ENCODE results near the gene KLK3.

Gene KLK3

GRCh38 chr19:50814883-50815282 lies 39.8 kb upstream of the KLK3 start:
- no peaks in the 10 kb centered on the region for H3K27me3 ChIP-seq (ENCODE audit: low read length)
- no peak overlapping the region for H3K9ac ChIP-seq (ENCODE audit: low read length)
- H3K9me3 ChIP-seq (ENCODE audit: insufficient read depth, low read length), result no peaks in the 10 kb centered on the region
- H2AFZ ChIP-seq (ENCODE audit: low read depth, low read length, severe bottlenecking), result no peak overlapping the region
- no peaks in the 10 kb centered on the region for H4K20me1 ChIP-seq (ENCODE audit: low read depth, low read length)
- no peak overlapping the region for H3K4me2 ChIP-seq (ENCODE audit: low read depth, low read length, poor library complexity, severe bottlenecking)
- no peaks in the 10 kb centered on the region for H3K36me3 ChIP-seq (ENCODE audit: low read length)
- no peaks in the 10 kb centered on the region for H3K9me2 ChIP-seq (replicated peaks; ENCODE audit: insufficient read depth, low read length)
- no peak overlapping the region for H3K4me3 ChIP-seq (ENCODE audit: insufficient read depth, low read length, poor library complexity, severe bottlenecking)
- no peak overlapping the region for H3K27ac ChIP-seq (ENCODE audit: low read depth, low read length)
- no peaks in the 10 kb centered on the region for H3F3A ChIP-seq (ENCODE audit: insufficient read depth)
- H3K79me2 ChIP-seq (ENCODE audit: insufficient read depth, low read length), result no peaks in the 10 kb centered on the region
- TF ChIP-seq EZH2phosphoT487 (conservative IDR thresholded peaks at IDR 0.05; ENCODE audit: low read length), result no peak
- no peak for TF ChIP-seq CTCF (IDR thresholded peaks at IDR 0.05; ENCODE audit: insufficient read depth, low read length, poor library complexity, severe bottlenecking)

- H4K20me1 ChIP-seq (ENCODE audit: low read depth, low read length), result no peaks in the 10 kb centered on the region
- no peak overlapping the region for H3K4me2 ChIP-seq (ENCODE audit: low read depth, low read length, poor library complexity, severe bottlenecking)
- H3K36me3 ChIP-seq (ENCODE audit: low read length), result no peaks in the 10 kb centered on the region
- no peak overlapping the region for H3K9ac ChIP-seq (ENCODE audit: low read length)
- no peaks in the 10 kb centered on the region for H3K79me2 ChIP-seq (ENCODE audit: insufficient read depth, low read length)
- no peaks in the 10 kb centered on the region for H3K9me2 ChIP-seq (replicated peaks; ENCODE audit: insufficient read depth, low read length)
- no peaks in the 10 kb centered on the region for H3K27me3 ChIP-seq (ENCODE audit: low read length)
- no peak overlapping the region for H2AFZ ChIP-seq (ENCODE audit: low read depth, low read length, severe bottlenecking)
- no peak overlapping the region for H3K4me3 ChIP-seq (ENCODE audit: insufficient read depth, low read length, poor library complexity, severe bottlenecking)
- H3K27ac ChIP-seq (ENCODE audit: low read depth, low read length), result no peak overlapping the region
- H3F3A ChIP-seq (ENCODE audit: insufficient read depth), result no peaks in the 10 kb centered on the region
- H3K9me3 ChIP-seq (ENCODE audit: insufficient read depth, low read length), result no peaks in the 10 kb centered on the region
- TF ChIP-seq CTCF (IDR thresholded peaks at IDR 0.05; ENCODE audit: insufficient read depth, low read length, poor library complexity, severe bottlenecking) (no peak), EZH2phosphoT487 (conservative IDR thresholded peaks at IDR 0.05; ENCODE audit: low read length) (no peak)
Measured at GRCh38 chr19:50815439-50815838, 39.3 kb upstream of the KLK3 start.

- H4K20me1 ChIP-seq (ENCODE audit: low read depth, low read length), result no peaks in the 10 kb centered on the region
- no peaks in the 10 kb centered on the region for H3K36me3 ChIP-seq (ENCODE audit: low read length)
- H2AFZ ChIP-seq (ENCODE audit: low read depth, low read length, severe bottlenecking), result no peak overlapping the region
- no peaks in the 10 kb centered on the region for H3K9me2 ChIP-seq (replicated peaks; ENCODE audit: insufficient read depth, low read length)
- no peak overlapping the region for H3K27ac ChIP-seq (ENCODE audit: low read depth, low read length)
- no peak overlapping the region for H3K4me3 ChIP-seq (ENCODE audit: insufficient read depth, low read length, poor library complexity, severe bottlenecking)
- no peaks in the 10 kb centered on the region for H3K79me2 ChIP-seq (ENCODE audit: insufficient read depth, low read length)
- no peak overlapping the region for H3K4me2 ChIP-seq (ENCODE audit: low read depth, low read length, poor library complexity, severe bottlenecking)
- H3K27me3 ChIP-seq (ENCODE audit: low read length), result no peaks in the 10 kb centered on the region
- no peaks in the 10 kb centered on the region for H3F3A ChIP-seq (ENCODE audit: insufficient read depth)
- TF ChIP-seq CTCF (IDR thresholded peaks at IDR 0.05; ENCODE audit: insufficient read depth, low read length, poor library complexity, severe bottlenecking), result no peak
- no peak for TF ChIP-seq EZH2phosphoT487 (conservative IDR thresholded peaks at IDR 0.05; ENCODE audit: low read length)
- H3K9ac ChIP-seq (ENCODE audit: low read length), result no peak overlapping the region
- H3K9me3 ChIP-seq (ENCODE audit: insufficient read depth, low read length), result no peaks in the 10 kb centered on the region
Measured at GRCh38 chr19:50817941-50818858, 36.5 kb upstream of the KLK3 start.
